Right kidney (tissue), 1 donor: ENCODE measurements around the gene CMKLR1.

Experiments used
- DNase-seq: peaks from one replicate; pipeline ENCODE4 v3.0.0-alpha.2; 2016

CMKLR1 gene

GRCh38 chr12:108335349-108336119 lies 3.6 kb downstream of the CMKLR1 start:
- no peak for DNase-seq

GRCh38 chr12:108333898-108334699 lies 5.0 kb downstream of the CMKLR1 start:
- DNase-seq, result no peak

GRCh38 chr12:108332791-108333382 lies 6.2 kb downstream of the CMKLR1 start:
- no peak for DNase-seq

GRCh38 chr12:108328420-108328819 lies 10.7 kb downstream of the CMKLR1 start:
- DNase-seq, result no peak

- no peak for DNase-seq
These were observed 11.3 kb downstream of the CMKLR1 start for GRCh38 chr12:108327621-108328344.

GRCh38 chr12:108326254-108326750 lies 12.8 kb downstream of the CMKLR1 start:
- no peak for DNase-seq

- no peak for DNase-seq
These were observed 13.6 kb downstream of the CMKLR1 start for GRCh38 chr12:108325549-108325948.

- DNase-seq, result no peak
These were observed 14.1 kb downstream of the CMKLR1 start for GRCh38 chr12:108325018-108325358.

- no peak for DNase-seq
These were observed 14.6 kb downstream of the CMKLR1 start for GRCh38 chr12:108324351-108325017.

- DNase-seq, result no peak
These were observed 15.5 kb downstream of the CMKLR1 start for GRCh38 chr12:108323581-108323980.

GRCh38 chr12:108322998-108323397 lies 16.1 kb downstream of the CMKLR1 start:
- no peak for DNase-seq

GRCh38 chr12:108321688-108322087 lies 17.4 kb downstream of the CMKLR1 start:
- DNase-seq, result no peak

- no peak for DNase-seq
These were observed 18.4 kb downstream of the CMKLR1 start for GRCh38 chr12:108320507-108321293.

- no peak for DNase-seq
These were observed 19.6 kb downstream of the CMKLR1 start for GRCh38 chr12:108319277-108320234.

GRCh38 chr12:108318472-108319275 lies 20.4 kb downstream of the CMKLR1 start:
- DNase-seq, result no peak

- DNase-seq, result no peak
These were observed 21.5 kb downstream of the CMKLR1 start for GRCh38 chr12:108317308-108318234.

GRCh38 chr12:108316176-108317086 lies 22.7 kb downstream of the CMKLR1 start:
- DNase-seq, result no peak
